OCI-LY1 (cell line): ENCODE data around the gene TULP4.

ENCODE experiments used
- H2AFZ ChIP-seq: fragments of 200-600 bp; sonication (generic), shearing (Covaris generic); 2 replicates; pipeline ENCODE4 v1.6.0; 2014; ENCODE audit warnings: antibody characterized with exemption, mild to moderate bottlenecking, low read length
- H3F3A ChIP-seq: fragments of 200-600 bp; sonication (generic), shearing (Covaris generic); 2 replicates; pipeline ENCODE4 v1.6.0; 2014; ENCODE audit warnings: mild to moderate bottlenecking, antibody characterized with exemption, low read length, moderate library complexity; ENCODE audit not compliant: insufficient read depth
- H3K27ac ChIP-seq: fragments of 200-600 bp; sonication (generic); 2 replicates; pipeline ENCODE4 v1.5.1; 2014; ENCODE audit warnings: low read length, mixed run types, mild to moderate bottlenecking, low read depth; ENCODE audit not compliant: poor library complexity, severe bottlenecking
- H3K27me3 ChIP-seq: fragments of 200-600 bp; sonication (generic); 2 replicates; pipeline ENCODE4 v1.6.0; 2014; ENCODE audit warnings: antibody characterized with exemption, mild to moderate bottlenecking, low read length, moderate library complexity; ENCODE audit not compliant: insufficient read depth
- H3K36me3 ChIP-seq: fragments of 200-600 bp; sonication (generic); 2 replicates; pipeline ENCODE4 v1.6.1; 2014; ENCODE audit warnings: mild to moderate bottlenecking, antibody characterized with exemption, low read length, moderate library complexity, mixed read lengths; ENCODE audit not compliant: insufficient read depth
- H3K4me1 ChIP-seq: fragments of 200-600 bp; sonication (generic); 2 replicates; pipeline ENCODE4 v1.5.1; 2014; ENCODE audit warnings: mild to moderate bottlenecking, low read length, moderate library complexity; ENCODE audit not compliant: insufficient read depth, severe bottlenecking
- H3K4me2 ChIP-seq: fragments of 200-600 bp; sonication (generic), shearing (Covaris generic); 2 replicates; pipeline ENCODE4 v1.6.1; 2014; ENCODE audit warnings: low read length
- H3K4me3 ChIP-seq: fragments of 200-600 bp; sonication (generic); 2 replicates; pipeline ENCODE4 v1.5.1; 2014; ENCODE audit warnings: low read length, low read depth, mild to moderate bottlenecking, mixed read lengths; ENCODE audit not compliant: poor library complexity, severe bottlenecking
- H3K79me2 ChIP-seq: fragments of 200-600 bp; shearing (Covaris generic); 2 replicates; pipeline ENCODE4 v1.6.1; 2016; ENCODE audit warnings: mixed run types, low read length, mixed read lengths; ENCODE audit not compliant: insufficient read depth
- H3K9ac ChIP-seq: fragments of 200-600 bp; sonication (generic), shearing (Covaris generic); 2 replicates; pipeline ENCODE4 v1.6.1; 2014; ENCODE audit warnings: mild to moderate bottlenecking, low read length, mixed read lengths
- H3K9me2 ChIP-seq: fragments of 200-600 bp; sonication (generic), shearing (Covaris generic); 2 replicates; pipeline ENCODE4 v1.6.1; 2014; ENCODE audit warnings: low read depth, mild to moderate bottlenecking, low read length, mixed read lengths
- H3K9me3 ChIP-seq: fragments of 200-600 bp; shearing (Covaris generic); 2 replicates; pipeline ENCODE4 v1.6.1; 2014; ENCODE audit warnings: low read length, mixed read lengths
- H4K20me1 ChIP-seq: fragments of 200-600 bp; sonication (generic), shearing (Covaris generic); 2 replicates; pipeline ENCODE4 v1.6.0; 2016; ENCODE audit warnings: mild to moderate bottlenecking, low read length; ENCODE audit not compliant: insufficient read depth
- CTCF ChIP-seq: fragments of 200-600 bp; sonication (generic), shearing (Covaris generic); IDR thresholded peaks from 2 replicates; pipeline ENCODE4 v1.5.1; 2017; ENCODE audit warnings: mild to moderate bottlenecking, antibody characterized with exemption, low read length, moderate library complexity, mixed read lengths
- EZH2 ChIP-seq: fragments of 200-600 bp; sonication (generic), shearing (Covaris generic); IDR thresholded peaks from 2 replicates; pipeline ENCODE4 v1.8.0; 2017; ENCODE audit warnings: borderline replicate concordance, mixed run types, mild to moderate bottlenecking, antibody characterized with exemption, low read length, moderate library complexity, mixed read lengths

The TULP4 gene

GRCh38 chr6:158539413-158539812 lies 227.1 kb downstream of the TULP4 start:
- H3K4me3 ChIP-seq: no peak overlapping the region
- peaks cover 7% of the 10 kb centered on the region; the same call in 1 of the 2 replicates for H3K27me3 ChIP-seq
- no peaks in the 10 kb centered on the region for H3K9me2 ChIP-seq

DNA sequence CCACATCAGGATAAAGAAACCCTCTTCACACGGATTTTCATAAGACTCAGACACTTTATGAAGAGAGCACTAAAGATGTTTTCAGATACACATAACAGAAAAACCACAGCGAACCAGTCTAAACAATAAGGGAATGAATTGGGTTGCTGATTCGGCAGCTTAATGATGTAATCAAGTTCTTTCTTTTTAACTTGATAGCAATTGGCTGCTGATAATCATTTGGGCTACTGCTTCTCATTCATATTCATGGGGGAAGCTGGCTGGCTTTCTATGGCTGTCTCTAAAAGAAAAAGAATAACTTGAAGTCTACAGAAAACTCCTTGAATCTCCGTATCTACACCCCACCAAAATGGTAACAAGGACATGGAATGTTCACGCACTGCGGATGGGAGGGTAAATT lies 227.6 kb downstream of the TULP4 start:
- H3K36me3 ChIP-seq: no peaks in the 10 kb centered on the region
- no peaks in the 10 kb centered on the region for H3F3A ChIP-seq
- TF ChIP-seq CTCF (no peak), EZH2 (no peak)
- H3K27ac ChIP-seq: no peak overlapping the region
- H3K4me1 ChIP-seq: peaks cover 11% of the 10 kb centered on the region
- H3K27me3 ChIP-seq: peaks cover 12% of the 10 kb centered on the region; the same call in 1 of the 2 replicates
- H3K9ac ChIP-seq: no peak overlapping the region
- H2AFZ ChIP-seq: no peak overlapping the region
- H3K9me3 ChIP-seq: no peaks in the 10 kb centered on the region
- H4K20me1 ChIP-seq: no peaks in the 10 kb centered on the region
- H3K79me2 ChIP-seq: no peaks in the 10 kb centered on the region
- no peak overlapping the region for H3K4me3 ChIP-seq
- no peaks in the 10 kb centered on the region for H3K9me2 ChIP-seq
- no peak overlapping the region for H3K4me2 ChIP-seq

More at GRCh38 chr6:158539413-158539812, 227.1 kb downstream of the TULP4 start:
- Histone ChIP-seq H3K27ac (no peak overlapping the region), H3F3A (no peaks in the 10 kb centered on the region), H4K20me1 (no peaks in the 10 kb centered on the region), H3K4me1 (peaks cover 11% of the 10 kb centered on the region), H2AFZ (no peak overlapping the region), H3K4me2 (no peak overlapping the region), H3K9ac (no peak overlapping the region), H3K79me2 (no peaks in the 10 kb centered on the region), H3K36me3 (no peaks in the 10 kb centered on the region), H3K9me3 (no peaks in the 10 kb centered on the region)
- TF ChIP-seq CTCF (no peak), EZH2 (no peak)

DNA sequence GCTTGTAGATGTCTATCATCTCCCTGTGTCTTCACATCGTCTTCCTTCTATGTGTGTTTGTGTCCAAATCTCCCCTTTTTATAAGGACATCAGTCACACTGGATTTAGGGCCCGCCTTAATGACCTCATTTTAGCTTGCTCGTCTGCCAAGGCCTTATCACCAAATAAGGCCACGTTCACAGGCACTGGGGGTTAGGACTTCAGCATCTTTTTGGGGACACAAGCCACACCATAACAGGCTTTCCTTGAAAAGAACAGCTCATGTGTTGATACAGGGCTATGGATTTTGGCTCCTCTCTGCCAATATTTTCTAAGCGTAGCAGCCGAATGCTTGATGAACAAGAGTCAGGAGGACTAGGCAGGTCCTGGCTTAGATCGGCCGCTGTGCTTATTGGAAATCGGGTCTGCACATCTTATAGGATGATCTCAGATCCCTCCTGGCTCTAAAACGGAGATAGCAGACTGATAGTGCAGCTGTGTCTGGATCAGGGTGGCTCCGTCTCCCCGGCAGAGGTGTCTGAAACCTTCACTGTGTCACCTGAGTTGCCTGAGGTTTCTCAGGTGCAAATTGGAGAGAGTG lies 231.4 kb downstream of the TULP4 start:
- H3K9me2 ChIP-seq: no peaks in the 10 kb centered on the region
- no peak for TF ChIP-seq EZH2
- TF ChIP-seq CTCF: no peak
- H3K36me3 ChIP-seq: no peaks in the 10 kb centered on the region
- no peak overlapping the region for H3K4me2 ChIP-seq
- no peaks in the 10 kb centered on the region for H4K20me1 ChIP-seq
- no peak overlapping the region for H3K9ac ChIP-seq
- H3K79me2 ChIP-seq: no peaks in the 10 kb centered on the region
- no peak overlapping the region for H2AFZ ChIP-seq
- H3K4me3 ChIP-seq: no peak overlapping the region
- no peaks in the 10 kb centered on the region for H3K9me3 ChIP-seq
- peaks cover 9% of the 10 kb centered on the region; the same call in 1 of the 2 replicates for H3K27me3 ChIP-seq
- peaks cover 3% of the 10 kb centered on the region for H3K4me1 ChIP-seq
- H3K27ac ChIP-seq: no peak overlapping the region
- no peaks in the 10 kb centered on the region for H3F3A ChIP-seq
